Colonic mucosa (tissue), 4 donors: ENCODE results near the gene ZCCHC24. TPM values are rescaled to one million over a fixed set of nuclear protein-coding genes. Genes with fewer than 3 reads are reported as not detected.
"Not testable (repeated sequence)": the region's sequence is repeated elsewhere in the genome, so short reads cannot be mapped to it uniquely, and the experiment has no call there.

Experiments
- DNase-seq: peaks from one replicate; pipeline ENCODE4 v3.0.0-alpha.2; 2020
- H3K27ac ChIP-seq: fragments of 200-600 bp; one replicate; pipeline ENCODE4 v1.8.0; 2021
- H3K27me3 ChIP-seq: fragments of 200-600 bp; one replicate; pipeline ENCODE4 v1.8.0; 2021
- H3K36me3 ChIP-seq: fragments of 200-600 bp; one replicate; pipeline ENCODE4 v1.8.0; 2021
- H3K4me1 ChIP-seq: fragments of 200-600 bp; one replicate; pipeline ENCODE4 v1.8.0; 2021; ENCODE audit warnings: mild to moderate bottlenecking
- H3K4me3 ChIP-seq: fragments of 200-600 bp; one replicate; pipeline ENCODE4 v1.8.0; 2021
- H3K9ac ChIP-seq, 2 donors: one replicate each; pipeline ENCODE4 v1.7.0; 2013; ENCODE audit warnings: control low read depth in 2 of 2, low read depth in 2 of 2, low read length in 2 of 2
- H3K9me3 ChIP-seq: fragments of 200-600 bp; one replicate; pipeline ENCODE4 v1.8.0; 2021
- CTCF ChIP-seq: fragments of 200-600 bp; IDR thresholded peaks from one replicate; pipeline ENCODE4 v1.8.0; 2022; ENCODE audit warnings: antibody characterized with exemption, mild to moderate bottlenecking
- intact Hi-C: fragments of 100-400 bp; cut with DNase I; formaldehyde crosslinking; loops from one replicate; pipeline ENCODE4 v1.14.1; 2022
- total RNA-seq, 2 donors: library from RNA; stranded (reverse); fragmentation: NEBNext Ultra II Directional in 1 of 2; extraction: Animal tissue kit (Norgen Biotek cat#: 25700) in 1 of 2; gene quantifications; one replicate each; pipeline ENCODE4 v1.2.1, GENCODE V29; 2021
- donor health status: healthy.
- donor health status: DM: no; HTN: no; CAD: no.
- donor health status: DM: no; HTN: no; CAD: no.

The ZCCHC24 gene
- total RNA-seq, 2 donors from 2014 or later = 4.6 to 19.1 TPM

GRCh38 chr10:79451046-79451699 is 5.7 kb upstream of the ZCCHC24 start:
- no peak for TF ChIP-seq CTCF
- no peak overlapping the region for H3K27ac ChIP-seq
- H3K27me3 ChIP-seq = no peaks in the 10 kb centered on the region
- no peak for DNase-seq
- H3K4me3 ChIP-seq = no peak overlapping the region
- intact Hi-C loops = no loop called here
- H3K9me3 ChIP-seq = no peaks in the 10 kb centered on the region
- no peak overlapping the region for H3K9ac ChIP-seq
- no peaks in the 10 kb centered on the region for H3K4me1 ChIP-seq
- H3K36me3 ChIP-seq = no peaks in the 10 kb centered on the region

GRCh38 chr10:79449181-79450146 is 4.0 kb upstream of the ZCCHC24 start:
- intact Hi-C loops = no loop called here
- DNase-seq = no peak

GRCh38 chr10:79448732-79449049 is 3.3 kb upstream of the ZCCHC24 start:
- TF ChIP-seq CTCF = no peak
- intact Hi-C loops = no loop called here
- Histone ChIP-seq H3K27me3 (no peaks in the 10 kb centered on the region), H3K36me3 (no peaks in the 10 kb centered on the region), H3K27ac (no peak overlapping the region), H3K9ac (no peak overlapping the region), H3K9me3 (no peaks in the 10 kb centered on the region), H3K4me1 (no peaks in the 10 kb centered on the region), H3K4me3 (no peak overlapping the region)
- no peak for DNase-seq

More at GRCh38 chr10:79449181-79450146, 4.0 kb upstream of the ZCCHC24 start:
- H3K27me3 ChIP-seq = no peaks in the 10 kb centered on the region
- no peak overlapping the region for H3K9ac ChIP-seq
- H3K36me3 ChIP-seq = no peaks in the 10 kb centered on the region
- H3K4me1 ChIP-seq = no peaks in the 10 kb centered on the region
- no peak overlapping the region for H3K27ac ChIP-seq
- H3K4me3 ChIP-seq = no peak overlapping the region
- TF ChIP-seq CTCF = no peak
- no peaks in the 10 kb centered on the region for H3K9me3 ChIP-seq

- DNase-seq = no peak
- H3K27me3 ChIP-seq = no peaks in the 10 kb centered on the region
- no peaks in the 10 kb centered on the region for H3K9me3 ChIP-seq
- intact Hi-C loops = no loop called here
- H3K27ac ChIP-seq = no peak overlapping the region
- TF ChIP-seq CTCF = no peak
- H3K9ac ChIP-seq = no peak overlapping the region
- no peak overlapping the region for H3K4me3 ChIP-seq
- no peaks in the 10 kb centered on the region for H3K36me3 ChIP-seq
- H3K4me1 ChIP-seq = no peaks in the 10 kb centered on the region
Measured at GRCh38 chr10:79447911-79448731, 2.7 kb upstream of the ZCCHC24 start.

- H3K9ac ChIP-seq, intact Hi-C loops, H3K27ac ChIP-seq, H3K27me3 ChIP-seq, H3K9me3 ChIP-seq, H3K4me1 ChIP-seq, DNase-seq, H3K4me3 ChIP-seq, H3K36me3 ChIP-seq: not testable (repeated sequence)
Measured at GRCh38 chr10:79447249-79447648, 1.8 kb upstream of the ZCCHC24 start.
